GM23248 (cell line): ENCODE measurements around the gene COL21A1. TPM values are rescaled to one million over a fixed set of nuclear protein-coding genes. Genes with fewer than 3 reads are reported as not detected.

Source experiments
- DNase-seq: peaks from one replicate; pipeline ENCODE4 v3.0.0-alpha.2; 2015
- H2AFZ ChIP-seq: fragments of 200-600 bp; sonication (generic); 2 replicates; pipeline ENCODE4 v1.6.1; 2016; ENCODE audit warnings: antibody characterized with exemption
- H3F3A ChIP-seq: fragments of 200-600 bp; sonication (generic); 2 replicates; pipeline ENCODE4 v1.6.1; 2016; ENCODE audit warnings: mild to moderate bottlenecking, antibody characterized with exemption, mixed run types; ENCODE audit not compliant: insufficient read depth
- H3K27ac ChIP-seq: fragments of 200-600 bp; sonication (generic); 2 replicates; pipeline ENCODE4 v1.5.1; 2016; ENCODE audit warnings: mild to moderate bottlenecking
- H3K27me3 ChIP-seq: fragments of 200-600 bp; sonication (generic); replicated peaks from 2 replicates; pipeline ENCODE4 v1.6.1; 2016; ENCODE audit warnings: mild to moderate bottlenecking; ENCODE audit not compliant: insufficient read depth
- H3K36me3 ChIP-seq: fragments of 200-600 bp; sonication (generic); 2 replicates; pipeline ENCODE4 v1.6.1; 2016; ENCODE audit warnings: low read depth, mild to moderate bottlenecking
- H3K4me1 ChIP-seq: fragments of 200-600 bp; sonication (generic); 2 replicates; pipeline ENCODE4 v1.6.1; 2016; ENCODE audit warnings: mild to moderate bottlenecking; ENCODE audit not compliant: insufficient read depth
- H3K4me2 ChIP-seq: fragments of 200-600 bp; sonication (generic); one replicate; pipeline ENCODE4 v1.6.1; 2016; ENCODE audit warnings: mild to moderate bottlenecking; ENCODE audit not compliant: unreplicated experiment
- H3K4me3 ChIP-seq: fragments of 200-600 bp; sonication (generic); 2 replicates; pipeline ENCODE4 v1.5.1; 2016; ENCODE audit warnings: mild to moderate bottlenecking
- H3K79me2 ChIP-seq: fragments of 200-600 bp; sonication (generic); 2 replicates; pipeline ENCODE4 v1.6.1; 2016; ENCODE audit warnings: mild to moderate bottlenecking; ENCODE audit not compliant: insufficient read depth
- H3K9ac ChIP-seq: fragments of 200-600 bp; sonication (generic); 2 replicates; pipeline ENCODE4 v1.6.1; 2016; ENCODE audit warnings: mild to moderate bottlenecking
- H3K9me2 ChIP-seq: fragments of 200-600 bp; sonication (generic); 2 replicates; pipeline ENCODE4 v1.6.1; 2016; ENCODE audit warnings: mixed run types, mild to moderate bottlenecking, moderate library complexity; ENCODE audit not compliant: insufficient read depth
- H3K9me3 ChIP-seq: fragments of 200-600 bp; sonication (generic); one replicate; pipeline ENCODE4 v1.6.1; 2017; ENCODE audit warnings: low read depth
- H4K20me1 ChIP-seq: fragments of 200-600 bp; sonication (generic); 2 replicates; pipeline ENCODE4 v1.6.0; 2016; ENCODE audit not compliant: insufficient read depth
- EZH2 ChIP-seq: fragments of 200-600 bp; sonication (generic); IDR thresholded peaks from 2 replicates; pipeline ENCODE4 v1.6.1; 2018; ENCODE audit warnings: antibody characterized with exemption, mild to moderate bottlenecking; ENCODE audit not compliant: insufficient read depth, poor library complexity, severe bottlenecking
- EZH2phosphoT487 ChIP-seq: fragments of 200-600 bp; sonication (generic); IDR thresholded peaks from 2 replicates; pipeline ENCODE4 v1.6.1; 2018; ENCODE audit warnings: antibody characterized with exemption, moderate library complexity, mild to moderate bottlenecking, low read depth; ENCODE audit not compliant: insufficient read depth
- WGBS, 2 experiments: methylation state at CpG; one replicate each; pipeline ENCODE4 v1.1.6; 2015 to 2017; ENCODE audit warnings: low lambda C conversion rate in 2 of 2, low coverage in 1 of 2; ENCODE audit errors: missing lambda C conversion rate in 2 of 2; 5-methylcytosine and 5-hydroxymethylcytosine counted together
- in situ Hi-C: fragments of 300-500 bp; cut with MboI; formaldehyde crosslinking; loops from 2 replicates; pipeline ENCODE4 v1.15.0; 2020
- polyA plus RNA-seq: library from polyadenylated mRNA; unstranded; fragments of >200 nt; fragmentation: Nextera tagmentation; extraction: Ambion mirVana; gene quantifications from 2 replicates; pipeline ENCODE4 v1.2.1, GENCODE V29; 2016
- total RNA-seq: library from RNA; depleted of rRNA; stranded (reverse); fragments of >200 nt; shearing (Covaris generic); gene quantifications from 2 replicates; pipeline ENCODE4 v1.2.3, GENCODE V29; 2014

COL21A1 gene
- total and polyA plus RNA-seq, 2 experiments from 2014 or later = 0.11 TPM; not detected in 1

DNA sequence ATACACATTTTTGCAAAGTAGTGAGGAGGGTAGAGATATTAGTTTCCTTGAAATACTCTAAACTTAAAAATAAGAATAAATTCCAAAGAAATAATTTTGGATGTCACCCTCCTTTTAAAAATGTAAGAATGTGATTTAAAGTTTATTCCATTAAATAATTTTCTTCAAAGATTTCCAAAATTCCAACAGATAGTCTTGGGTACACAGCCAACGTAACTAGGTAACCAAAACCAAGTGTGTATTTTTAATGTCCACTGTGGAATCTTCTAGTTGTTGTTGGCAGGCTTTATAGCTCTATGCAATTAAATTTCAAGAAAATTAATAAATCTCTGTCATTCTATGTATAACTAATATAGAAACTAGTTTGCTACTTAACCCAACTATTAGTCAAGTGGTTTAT lies 101.3 kb downstream of the COL21A1 start:
- Histone ChIP-seq H4K20me1 (no peaks in the 10 kb centered on the region), H3K9ac (no peak overlapping the region), H3K9me3 (no peaks in the 10 kb centered on the region), H3K27ac (peak overlapping the region; percentile 71; the same call in 1 of the 2 replicates), H3K79me2 (no peaks in the 10 kb centered on the region), H3F3A (peaks cover 34% of the 10 kb centered on the region), H3K4me2 (peak overlapping the region; percentile 70), H3K27me3 (no peaks in the 10 kb centered on the region), H2AFZ (no peak overlapping the region), H3K4me3 (no peak overlapping the region), H3K4me1 (peaks cover 32% of the 10 kb centered on the region), H3K9me2 (0 out of 2 replicates have a peak, but pooled peaks cover 3% of the 10 kb centered on the region), H3K36me3 (no peaks in the 10 kb centered on the region)
- in situ Hi-C loops = no loop called here
- no peak for DNase-seq
- WGBS, 2 experiments = 64 to 76% methylated on average over 1 of the region's 1 CpG
- TF ChIP-seq EZH2 (no peak), EZH2phosphoT487 (no peak)

DNA sequence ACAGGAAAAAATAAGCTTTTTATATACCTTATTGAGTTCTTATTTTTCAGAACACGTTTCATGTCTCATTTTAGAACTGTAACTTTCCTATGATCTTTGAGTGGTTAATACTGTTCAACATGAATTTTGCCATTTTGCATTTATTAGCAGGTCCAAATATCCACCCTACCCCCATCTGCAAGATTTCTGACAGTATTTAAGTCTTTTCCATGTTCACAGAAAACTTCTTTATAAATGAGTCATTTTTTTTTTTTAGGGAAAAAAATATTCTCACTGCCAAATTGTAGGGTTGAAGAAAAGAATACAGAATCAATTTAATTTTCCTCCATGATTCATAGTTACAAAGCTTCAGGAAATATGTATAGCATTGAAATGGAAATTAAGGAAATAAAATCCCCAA lies 101.8 kb downstream of the COL21A1 start:
- Histone ChIP-seq H3K9ac (no peak overlapping the region), H4K20me1 (no peaks in the 10 kb centered on the region), H3K4me3 (no peak overlapping the region), H3K9me3 (peaks cover 3% of the 10 kb centered on the region), H3K4me1 (peaks cover 32% of the 10 kb centered on the region), H3K36me3 (no peaks in the 10 kb centered on the region), H3F3A (peaks cover 34% of the 10 kb centered on the region), H3K27me3 (no peaks in the 10 kb centered on the region), H3K79me2 (no peaks in the 10 kb centered on the region), H3K4me2 (peak overlapping the region; percentile 70), H3K27ac (peak overlapping the region; percentile 71), H2AFZ (no peak overlapping the region), H3K9me2 (0 out of 2 replicates have a peak, but pooled peaks cover 3% of the 10 kb centered on the region)
- TF ChIP-seq EZH2phosphoT487 = no peak
- no peak for TF ChIP-seq EZH2
- in situ Hi-C loops = no loop called here
- 0 to 4% methylated on average over 1 of the region's 1 CpG for WGBS, 2 experiments
- DNase-seq = peak; percentile 28

DNA sequence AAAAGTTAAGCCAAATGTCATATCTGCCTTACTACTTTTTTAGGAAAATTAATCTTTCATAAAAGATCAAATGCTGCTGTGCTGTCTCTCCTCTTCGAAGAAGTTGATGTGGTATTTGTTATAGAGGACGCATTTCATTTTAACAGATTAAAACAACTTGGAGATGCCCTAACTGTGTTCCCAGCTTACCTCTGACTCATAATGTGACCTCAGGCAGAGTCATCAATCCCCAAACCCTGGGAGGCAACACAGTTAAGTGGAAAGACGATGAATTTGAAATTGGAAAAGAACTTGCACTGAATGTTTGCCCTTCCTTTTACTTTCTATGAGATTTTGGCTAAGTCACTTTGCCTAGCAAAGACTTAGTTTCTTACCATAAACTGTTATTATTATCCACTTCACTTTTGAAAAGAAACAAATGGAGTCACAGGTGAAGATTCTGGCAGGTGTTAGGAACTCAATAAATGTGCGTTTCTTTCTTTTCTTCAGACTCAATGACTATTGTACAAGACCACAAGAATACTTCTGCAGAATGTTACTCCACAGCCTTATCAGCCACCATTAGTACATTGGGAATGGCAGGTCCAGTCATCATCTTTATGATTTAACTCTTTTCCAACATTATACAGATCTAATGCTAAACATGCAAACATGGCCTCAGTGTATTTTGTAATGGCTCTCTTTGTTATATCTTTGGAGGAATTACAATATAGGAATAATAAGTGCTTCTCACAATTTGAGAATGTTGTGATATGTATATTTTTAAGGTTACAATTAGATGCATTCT lies 102.6 kb downstream of the COL21A1 start:
- H4K20me1 ChIP-seq = no peaks in the 10 kb centered on the region
- peaks cover 3% of the 10 kb centered on the region for H3K9me3 ChIP-seq
- H3F3A ChIP-seq = peaks cover 34% of the 10 kb centered on the region
- peak overlapping the region; percentile 28 for H3K4me3 ChIP-seq
- peak; percentile 88 for DNase-seq
- 0 out of 2 replicates have a peak, but pooled peaks cover 3% of the 10 kb centered on the region for H3K9me2 ChIP-seq
- H3K36me3 ChIP-seq = no peaks in the 10 kb centered on the region
- H3K79me2 ChIP-seq = no peaks in the 10 kb centered on the region
- peak overlapping the region; percentile 6; the same call in 1 of the 2 replicates for H3K9ac ChIP-seq
- 11% methylated on average over 4 of the region's 4 CpGs for WGBS, 2 experiments
- H2AFZ ChIP-seq = peak overlapping the region; percentile 39
- H3K27ac ChIP-seq = peak overlapping the region; percentile 71
- H3K27me3 ChIP-seq = no peaks in the 10 kb centered on the region
- peaks cover 32% of the 10 kb centered on the region for H3K4me1 ChIP-seq
- TF ChIP-seq EZH2phosphoT487 (no peak), EZH2 (no peak)
- in situ Hi-C loops = no loop called here
- H3K4me2 ChIP-seq = peak overlapping the region; percentile 70

DNA sequence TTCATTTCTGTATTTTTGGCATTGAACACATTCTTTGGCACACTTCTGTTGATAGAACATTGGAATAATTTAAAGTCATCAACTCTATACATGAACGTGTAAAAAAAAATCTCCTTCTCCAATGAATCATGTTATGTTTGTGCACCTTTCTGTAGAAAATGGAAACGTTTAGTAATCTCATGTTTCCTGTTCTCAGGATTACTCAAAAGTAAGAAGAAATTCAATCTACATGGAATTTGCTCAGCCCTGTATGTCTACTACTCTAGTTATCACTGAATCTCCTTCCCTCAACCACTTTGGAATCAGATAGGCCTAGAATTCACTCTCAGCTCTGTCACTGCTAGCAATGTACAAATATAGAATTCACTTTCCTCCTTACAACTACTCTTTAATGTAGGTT lies 103.6 kb downstream of the COL21A1 start:
- Histone ChIP-seq H3K9ac (no peak overlapping the region; the same call in 1 of the 2 replicates), H3K79me2 (no peaks in the 10 kb centered on the region), H3K27ac (peak overlapping the region; percentile 71), H3K36me3 (no peaks in the 10 kb centered on the region), H2AFZ (peak overlapping the region; percentile 39), H3K4me1 (peaks cover 32% of the 10 kb centered on the region), H3K27me3 (no peaks in the 10 kb centered on the region), H3F3A (peaks cover 34% of the 10 kb centered on the region), H3K9me3 (peaks cover 3% of the 10 kb centered on the region), H3K4me2 (peak overlapping the region; percentile 70), H4K20me1 (no peaks in the 10 kb centered on the region), H3K4me3 (0 out of 2 replicates have a peak overlapping the region, but pooled peaks have one; percentile 28), H3K9me2 (0 out of 2 replicates have a peak, but pooled peaks cover 3% of the 10 kb centered on the region)
- no peak for TF ChIP-seq EZH2phosphoT487
- TF ChIP-seq EZH2 = no peak
- WGBS, 2 experiments = 22 to 26% methylated on average over 2 of the region's 2 CpGs
- peak; percentile 30 for DNase-seq
- in situ Hi-C loops = no loop called here
